Central memory CD4-positive, alpha-beta T cell (primary cell): ENCODE data around the gene SH3PXD2B.

Experiments
- DNase-seq: peaks from one replicate; pipeline ENCODE4 v3.0.0; 2022

The SH3PXD2B gene

GRCh38 chr5:172452398-172453205, 1.7 kb downstream of the SH3PXD2B start:
- DNase-seq, result no peak

- no peak for DNase-seq
Measured at GRCh38 chr5:172451771-172452197, 2.5 kb downstream of the SH3PXD2B start.

- DNase-seq, result peak; percentile 18
Measured at GRCh38 chr5:172450861-172451695, 3.2 kb downstream of the SH3PXD2B start.

GRCh38 chr5:172450453-172450852, 3.9 kb downstream of the SH3PXD2B start:
- DNase-seq, result no peak

GRCh38 chr5:172448999-172449398, 5.3 kb downstream of the SH3PXD2B start:
- no peak for DNase-seq

- DNase-seq, result no peak
Measured at GRCh38 chr5:172447646-172448365, 6.5 kb downstream of the SH3PXD2B start.

GRCh38 chr5:172446336-172447051, 7.8 kb downstream of the SH3PXD2B start:
- no peak for DNase-seq

- no peak for DNase-seq
Measured at GRCh38 chr5:172445866-172446265, 8.5 kb downstream of the SH3PXD2B start.

- DNase-seq, result no peak
Measured at GRCh38 chr5:172444626-172445365, 9.5 kb downstream of the SH3PXD2B start.

GRCh38 chr5:172444110-172444510, 10.2 kb downstream of the SH3PXD2B start:
- DNase-seq, result no peak

GRCh38 chr5:172443441-172444109, 10.8 kb downstream of the SH3PXD2B start:
- DNase-seq, result no peak

GRCh38 chr5:172442592-172442991, 11.7 kb downstream of the SH3PXD2B start:
- no peak for DNase-seq

GRCh38 chr5:172441262-172441751, 13.0 kb downstream of the SH3PXD2B start:
- DNase-seq, result no peak

- DNase-seq, result no peak
Measured at GRCh38 chr5:172440486-172440885, 13.8 kb downstream of the SH3PXD2B start.

GRCh38 chr5:172439785-172440477, 14.4 kb downstream of the SH3PXD2B start:
- no peak for DNase-seq

GRCh38 chr5:172438319-172438668, 16.0 kb downstream of the SH3PXD2B start:
- DNase-seq, result no peak

GRCh38 chr5:172437445-172438318, 16.6 kb downstream of the SH3PXD2B start:
- DNase-seq, result no peak

- no peak for DNase-seq
Measured at GRCh38 chr5:172436879-172437369, 17.4 kb downstream of the SH3PXD2B start.
